GM12878 (cell line): ENCODE measurements around the gene RASGRP2. TPM values are rescaled to one million over a fixed set of nuclear protein-coding genes. Genes with fewer than 3 reads are reported as not detected.

Experiments
- ATAC-seq: fragments of 200-7000 bp; cut with Tn5 transposase; 3 replicates; pipeline ENCODE4 v1.9.1; 2020; ENCODE audit warnings: mild to moderate bottlenecking, moderate library complexity
- BruUV-seq: library from RNA; stranded (reverse); fragments of 400-500 nt; replicated peaks from 2 replicates; lab custom pipeline; 2021; lab: Mats Ljungman, UMichigan
- CTCF ChIA-PET: fragments of 300-600 bp; sonication (Branson Sonifier 250); formaldehyde crosslinking; extraction: SDS; loops from one replicate; lab custom pipeline; 2021; ENCODE audit warnings: inconsistent platforms; lab: Yijun Ruan, JAX
- POLR2A ChIA-PET: fragments of 350-600 bp; formaldehyde crosslinking; extraction: SDS; loops from one replicate; lab custom pipeline; 2021; ENCODE audit warnings: inconsistent platforms; lab: Charles Lee
- RAD21 ChIA-PET: fragments of 300-600 bp; sonication (Branson Sonifier 250); formaldehyde crosslinking; loops from one replicate; lab custom pipeline; 2023; ENCODE audit warnings: antibody characterized with exemption; ENCODE audit not compliant: unreplicated experiment; lab: Charles Lee
- SMC1A ChIA-PET: fragments of 300-600 bp; sonication (Branson Sonifier 250); formaldehyde crosslinking; loops from one replicate; lab custom pipeline; 2023; ENCODE audit not compliant: unreplicated experiment, uncharacterized antibody; lab: Charles Lee
- DNase-seq: peaks from one replicate; pipeline ENCODE4 v3.0.0-alpha.2; 2011; ENCODE audit warnings: low read depth, low spot score
- FAIRE-seq: peaks from 3 replicates; lab custom pipeline; 2011; peaks lifted over from hg19 to GRCh38; lab: Jason Lieb, UNC
- H2AFZ ChIP-seq: 2 replicates; pipeline ENCODE4 v1.6.0; 2011; ENCODE audit warnings: low read depth, low read length, control low read depth; ENCODE audit not compliant: control insufficient read depth
- H3K27ac ChIP-seq: 2 replicates; pipeline ENCODE4 v1.5.1; 2011; ENCODE audit warnings: control low read depth; ENCODE audit not compliant: control insufficient read depth, insufficient read depth
- H3K27me3 ChIP-seq, 2 experiments: replicated peaks in 1 of 2; 2 replicates each; pipeline versions ENCODE4 v1.6.0 to v1.6.1; 2011; ENCODE audit warnings: low read length in 1 of 2; ENCODE audit not compliant: control insufficient read depth in 2 of 2, insufficient read depth in 2 of 2
- H3K36me3 ChIP-seq, 2 experiments: 2 replicates each; pipeline ENCODE4 v1.5.1; 2011; ENCODE audit warnings: low read length in 1 of 2; ENCODE audit not compliant: control insufficient read depth in 2 of 2, insufficient read depth in 2 of 2
- H3K4me1 ChIP-seq: 2 replicates; pipeline ENCODE4 v1.6.1; 2011; ENCODE audit warnings: mild to moderate bottlenecking, low read length, moderate library complexity, mixed read lengths; ENCODE audit not compliant: control insufficient read depth, insufficient read depth
- H3K4me2 ChIP-seq: 2 replicates; pipeline ENCODE4 v1.6.0; 2011; ENCODE audit warnings: control low read depth; ENCODE audit not compliant: control insufficient read depth, insufficient read depth
- H3K4me3 ChIP-seq: fragments of 200-600 bp; sonication (generic); 2 replicates; pipeline ENCODE4 v1.5.1; 2016
- H3K79me2 ChIP-seq: 2 replicates; pipeline ENCODE4 v1.6.0; 2011; ENCODE audit warnings: low read length; ENCODE audit not compliant: control insufficient read depth, insufficient read depth
- H3K9ac ChIP-seq: 2 replicates; pipeline ENCODE4 v1.8.0; 2011; ENCODE audit warnings: low read length, control low read depth, mixed read lengths; ENCODE audit not compliant: control insufficient read depth, insufficient read depth
- H3K9me3 ChIP-seq: replicated peaks from 3 replicates; pipeline ENCODE4 v1.5.1; 2011; ENCODE audit warnings: mild to moderate bottlenecking, low read length; ENCODE audit not compliant: control insufficient read depth, insufficient read depth
- H4K20me1 ChIP-seq: 2 replicates; pipeline ENCODE4 v1.6.0; 2011; ENCODE audit not compliant: control insufficient read depth, insufficient read depth
- CBX3 ChIP-seq: fragments of 200-600 bp; sonication (generic); IDR thresholded peaks from 2 replicates; pipeline ENCODE4 v1.6.1; 2016; ENCODE audit warnings: low read depth, borderline replicate concordance
- CHD2 ChIP-seq: IDR thresholded peaks from 2 replicates; pipeline ENCODE4 v1.6.1; 2011; ENCODE audit warnings: low read depth, low read length, improper control_type of control experiment, borderline replicate concordance
- IRF5 ChIP-seq: fragments of 450-650 bp; IDR thresholded peaks from 2 replicates; pipeline ENCODE4 v1.6.1; 2017; ENCODE audit warnings: borderline replicate concordance
- JUNB ChIP-seq: IDR thresholded peaks from 2 replicates; pipeline ENCODE4 v1.6.1; 2016; ENCODE audit warnings: antibody characterized with exemption, mild to moderate bottlenecking
- KAT2A ChIP-seq: conservative IDR thresholded peaks from 2 replicates; pipeline ENCODE4 v1.6.1; 2011; ENCODE audit warnings: low read depth, low read length; ENCODE audit not compliant: control insufficient read depth
- LARP7 ChIP-seq: fragments of 450-650 bp; IDR thresholded peaks from 2 replicates; pipeline ENCODE4 v1.6.1; 2017; ENCODE audit warnings: mild to moderate bottlenecking
- MLLT1 ChIP-seq: fragments of 450-650 bp; IDR thresholded peaks from 2 replicates; pipeline ENCODE4 v1.6.1; 2016; ENCODE audit warnings: mild to moderate bottlenecking
- NBN ChIP-seq: fragments of 450-650 bp; IDR thresholded peaks from 2 replicates; pipeline ENCODE4 v1.6.1; 2016
- SMAD1 ChIP-seq: fragments of 450-650 bp; IDR thresholded peaks from 2 replicates; pipeline ENCODE4 v1.6.1; 2018; ENCODE audit warnings: mild to moderate bottlenecking, low read depth; ENCODE audit not compliant: partially characterized antibody
- TCF12 ChIP-seq: IDR thresholded peaks from 2 replicates; pipeline ENCODE4 v1.6.1; 2011; ENCODE audit warnings: low read depth, mild to moderate bottlenecking, low read length
- ZBED1 ChIP-seq: IDR thresholded peaks from 2 replicates; pipeline ENCODE4 v1.6.1; 2016; ENCODE audit warnings: borderline replicate concordance
- ZNF592 ChIP-seq: fragments of 450-650 bp; IDR thresholded peaks from 2 replicates; pipeline ENCODE4 v1.6.1; 2017; ENCODE audit warnings: mild to moderate bottlenecking, moderate library complexity
- WGBS: methylation state at CpG from one replicate; pipeline ENCODE4 v1.1.6; 2016; ENCODE audit warnings: low lambda C conversion rate; ENCODE audit not compliant: insufficient replicate concordance, insufficient coverage; ENCODE audit errors: missing lambda C conversion rate; 5-methylcytosine and 5-hydroxymethylcytosine counted together
- in situ Hi-C: fragments of 300-500 bp; cut with MboI; formaldehyde crosslinking; loops from 9 replicates; pipeline ENCODE4 v1.14.3; 2018; ENCODE audit warnings: mixed read lengths
- intact Hi-C: fragments of 100-400 bp; cut with micrococcal nuclease; formaldehyde crosslinking; loops from one replicate; pipeline ENCODE4 v1.14.2; 2022; ENCODE audit not compliant: unreplicated experiment
- polyA plus RNA-seq, 11 experiments: library from polyadenylated mRNA; depleted of rRNA in 4 of 11; unstranded in 6 of 11; stranded (reverse) in 5 of 11; fragments of >200 nt; fragmentation: Nextera tagmentation in 4 of 11; fragmentation: Illumina TruSeq in 1 of 11; extraction: Ambion mirVana in 4 of 11; extraction: Trizol in 1 of 11; gene quantifications; 1 replicate in 1 of 11; 2 replicates in 10 of 11; pipeline versions ENCODE4 v1.2.1 to v1.2.3, GENCODE V29; 2011 to 2016; ENCODE audit warnings: inconsistent platforms in 2 of 11, missing spikeins in 2 of 11, low read depth in 1 of 11
- total RNA-seq, 4 experiments: library from RNA; depleted of rRNA in 3 of 4; stranded (reverse); fragments of >200 nt in 3 of 4; fragmentation: Illumina TruSeq in 1 of 4; extraction: Trizol in 1 of 4; gene quantifications; 2 replicates each; pipeline versions ENCODE4 v1.2.1 to v1.2.3, GENCODE V29; 2013 to 2021

Gene RASGRP2
- total and polyA plus RNA-seq, 10 of the 15 experiments (the other 5 are each of a cell fraction or from before 2014, with no cell fraction given) = 0.26 to 9.0 (median 5.4) TPM

- TF ChIP-seq MLLT1 = no peak
- no peak for TF ChIP-seq NBN
- no peak for TF ChIP-seq ZNF592
- TF ChIP-seq, all 136 proteins: peak for 0
These were observed 23.1 kb downstream of the RASGRP2 start (continued) for GRCh38 chr11:64720640-64721358.

- 15% methylated on average over 9 of the region's 9 CpGs for WGBS
- SMC1A ChIA-PET = interaction anchor here (1.2 kb wide), 1 partner anchor 32 kb away, joined by 5 read pairs; no protein-coding TSS in a partner anchor
- in situ Hi-C loops (no loop called here), intact Hi-C loops (no loop called here)
- FAIRE-seq = no peak
- CTCF ChIA-PET = interaction anchor here (1.1 to 6.7 kb wide), 2 partner anchors 29 to 32 kb away, joined by 3 to 58 read pairs; no protein-coding TSS in a partner anchor
- H3K4me3 ChIP-seq = no peak overlapping the region
- POLR2A ChIA-PET = no interaction called here
- no peak for ATAC-seq
- no peak overlapping the region for H3K27ac ChIP-seq
- H3K4me1 ChIP-seq = peaks cover 10% of the 10 kb centered on the region
- no peaks in the 10 kb centered on the region for H3K9me3 ChIP-seq
- no peaks in the 10 kb centered on the region; a peak in 1 of 4 replicates for H3K36me3 ChIP-seq
- no peaks in the 10 kb centered on the region for H3K79me2 ChIP-seq
- H4K20me1 ChIP-seq = no peaks in the 10 kb centered on the region
- H2AFZ ChIP-seq = no peak overlapping the region
- RAD21 ChIA-PET = interaction anchor here (1.0 to 1.1 kb wide), 2 partner anchors 31 to 53 kb away, joined by 3 read pairs; no protein-coding TSS in a partner anchor
- peaks cover 3 to 11% of the 10 kb centered on the region in 2 experiments; a peak in 2 of 4 replicates for H3K27me3 ChIP-seq
- H3K4me2 ChIP-seq = no peak overlapping the region
- no TSS peak for BruUV-seq
- H3K9ac ChIP-seq = no peak overlapping the region
- no peak for DNase-seq
- TF ChIP-seq TCF12 (no peak), KAT2A (no peak), CHD2 (no peak), IRF5 (no peak), NBN (no peak), ZBED1 (no peak), CBX3 (no peak), LARP7 (no peak), JUNB (no peak), SMAD1 (no peak)
These were observed 23.8 kb downstream of the RASGRP2 start for GRCh38 chr11:64720167-64720566.
